Measurements from ENCODE around the gene PLCB2. TPM values are rescaled to one million over a fixed set of nuclear protein-coding genes. Genes with fewer than 3 reads are reported as not detected.
A peak's percentile ranks its signal among the peaks of the same experiment; 100 is the strongest.

PLCB2 gene
- total RNA-seq, 1 experiment from 2014 or later, result 1.7 TPM

DNA sequence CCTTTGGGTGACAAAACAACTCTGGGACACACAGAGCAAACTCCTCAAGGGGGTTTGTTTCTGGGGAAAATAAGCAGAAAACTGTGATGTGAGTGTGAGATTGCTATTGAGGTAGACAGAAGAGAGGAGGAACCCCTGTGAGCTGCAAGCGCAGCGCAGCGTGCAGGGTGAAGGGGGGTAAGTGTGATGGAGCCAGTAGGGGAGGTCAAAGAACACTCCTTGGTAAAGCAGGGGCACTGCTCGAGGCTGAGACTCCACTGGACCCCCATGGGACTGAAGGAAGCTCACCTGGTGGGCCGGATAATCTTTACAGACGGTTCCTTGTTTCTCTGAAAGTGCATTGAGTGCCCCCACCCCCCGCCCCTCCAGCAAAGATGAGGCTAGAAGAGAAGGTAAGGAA lies 23.3 kb upstream of the PLCB2 start:
- Histone ChIP-seq H3K4me3 (ENCODE audit: low read depth in 2 of 2, low read length in 2 of 2) (no peak overlapping the region), H3K27ac (ENCODE audit: low read length) (peak overlapping the region; percentile 29; the same call in 1 of the 2 replicates), H3K36me3 (ENCODE audit: control insufficient read depth, insufficient read depth, low read length) (no peaks in the 10 kb centered on the region), H3K9me3 (ENCODE audit: control insufficient read depth, insufficient read depth, low read depth, low read length) (no peaks in the 10 kb centered on the region), H3K27me3 (ENCODE audit: control insufficient read depth, insufficient read depth, low read length) (no peaks in the 10 kb centered on the region), H3K4me1 (ENCODE audit: control insufficient read depth, insufficient read depth, low read length) (peaks cover 8% of the 10 kb centered on the region; the same call in 1 of the 2 replicates)
- no peak for DNase-seq (ENCODE audit: low read depth, low spot score)
- POLR2A ChIA-PET, result interaction anchor here (0.5 kb wide), 1 partner anchor 156 kb away, joined by 3 read pairs; no protein-coding TSS in a partner anchor
- intact Hi-C loops (cut with micrococcal nuclease; ENCODE audit: unreplicated experiment), result no loop called here
- no peak for ATAC-seq
- TF ChIP-seq, protein P1, sequence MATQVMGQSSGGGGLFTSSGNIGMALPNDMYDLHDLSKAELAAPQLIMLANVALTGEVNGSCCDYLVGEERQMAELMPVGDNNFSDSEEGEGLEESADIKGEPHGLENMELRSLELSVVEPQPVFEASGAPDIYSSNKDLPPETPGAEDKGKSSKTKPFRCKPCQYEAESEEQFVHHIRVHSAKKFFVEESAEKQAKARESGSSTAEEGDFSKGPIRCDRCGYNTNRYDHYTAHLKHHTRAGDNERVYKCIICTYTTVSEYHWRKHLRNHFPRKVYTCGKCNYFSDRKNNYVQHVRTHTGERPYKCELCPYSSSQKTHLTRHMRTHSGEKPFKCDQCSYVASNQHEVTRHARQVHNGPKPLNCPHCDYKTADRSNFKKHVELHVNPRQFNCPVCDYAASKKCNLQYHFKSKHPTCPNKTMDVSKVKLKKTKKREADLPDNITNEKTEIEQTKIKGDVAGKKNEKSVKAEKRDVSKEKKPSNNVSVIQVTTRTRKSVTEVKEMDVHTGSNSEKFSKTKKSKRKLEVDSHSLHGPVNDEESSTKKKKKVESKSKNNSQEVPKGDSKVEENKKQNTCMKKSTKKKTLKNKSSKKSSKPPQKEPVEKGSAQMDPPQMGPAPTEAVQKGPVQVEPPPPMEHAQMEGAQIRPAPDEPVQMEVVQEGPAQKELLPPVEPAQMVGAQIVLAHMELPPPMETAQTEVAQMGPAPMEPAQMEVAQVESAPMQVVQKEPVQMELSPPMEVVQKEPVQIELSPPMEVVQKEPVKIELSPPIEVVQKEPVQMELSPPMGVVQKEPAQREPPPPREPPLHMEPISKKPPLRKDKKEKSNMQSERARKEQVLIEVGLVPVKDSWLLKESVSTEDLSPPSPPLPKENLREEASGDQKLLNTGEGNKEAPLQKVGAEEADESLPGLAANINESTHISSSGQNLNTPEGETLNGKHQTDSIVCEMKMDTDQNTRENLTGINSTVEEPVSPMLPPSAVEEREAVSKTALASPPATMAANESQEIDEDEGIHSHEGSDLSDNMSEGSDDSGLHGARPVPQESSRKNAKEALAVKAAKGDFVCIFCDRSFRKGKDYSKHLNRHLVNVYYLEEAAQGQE (IDR thresholded peaks at IDR 0.05; ENCODE audit: insufficient read depth in 1 of 2, low read depth in 2 of 2, low read length in 1 of 2), result no peak
- in situ Hi-C loops (cut with HindIII; ENCODE audit: low pct_unique_long_range_greater_than_20kb, low sequenced_read_pairs), result no loop called here
- BruUV-seq (replicated peaks), result no TSS peak
- CTCF ChIA-PET, result no interaction called here

DNA sequence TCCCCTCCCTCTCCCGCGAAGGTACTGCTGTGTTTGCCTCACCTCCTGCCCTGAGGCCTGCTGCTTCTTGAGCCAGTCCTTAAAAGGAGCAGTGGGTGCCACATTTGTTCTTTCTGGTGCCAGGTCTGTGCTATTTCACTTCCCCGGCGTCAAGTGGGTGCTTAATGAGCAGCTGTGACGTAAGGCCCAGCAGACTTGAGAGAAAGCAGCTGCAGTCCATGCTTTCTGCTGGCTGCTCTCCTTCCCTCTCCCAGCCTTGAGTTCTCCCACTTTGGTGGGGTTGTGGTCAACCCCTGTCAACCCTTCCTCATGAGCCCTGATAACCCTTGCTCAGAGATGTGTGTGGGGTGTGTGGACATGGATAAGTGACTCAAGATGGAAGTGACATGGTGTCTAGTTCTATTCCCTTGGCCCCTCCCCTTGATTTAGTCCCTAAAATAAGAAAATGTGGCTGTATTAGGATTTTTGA lies 22.7 kb upstream of the PLCB2 start:
- ChIA-PET CTCF (no interaction called here), POLR2A (interaction anchor here (0.5 kb wide), 1 partner anchor 157 kb away, joined by 3 read pairs; no protein-coding TSS in a partner anchor)
- no TSS peak for BruUV-seq (replicated peaks)
- Histone ChIP-seq H3K4me3 (ENCODE audit: low read depth in 2 of 2, low read length in 2 of 2) (no peak overlapping the region), H3K4me1 (ENCODE audit: control insufficient read depth, insufficient read depth, low read length) (peaks cover 13% of the 10 kb centered on the region; the same call in 1 of the 2 replicates), H3K27me3 (ENCODE audit: control insufficient read depth, insufficient read depth, low read length) (no peaks in the 10 kb centered on the region), H3K36me3 (ENCODE audit: control insufficient read depth, insufficient read depth, low read length) (no peaks in the 10 kb centered on the region), H3K27ac (ENCODE audit: low read length) (peak overlapping the region; percentile 42), H3K9me3 (ENCODE audit: control insufficient read depth, insufficient read depth, low read depth, low read length) (no peaks in the 10 kb centered on the region)
- TF ChIP-seq SIN3A (IDR thresholded peaks at IDR 0.05; ENCODE audit: borderline replicate concordance, insufficient read depth, low read depth, low read length) (no peak), POLR2AphosphoS5 (IDR thresholded peaks at IDR 0.05; ENCODE audit: low read depth, low read length) (peak; percentile 44; the same call in 1 of the 2 replicates)
- no peak for DNase-seq (ENCODE audit: low read depth, low spot score)
- intact Hi-C loops (cut with micrococcal nuclease; ENCODE audit: unreplicated experiment) (no loop called here), in situ Hi-C loops (cut with HindIII; ENCODE audit: low pct_unique_long_range_greater_than_20kb, low sequenced_read_pairs) (no loop called here)
- peak; percentile 17 for ATAC-seq

GRCh38 chr15:40329804-40330203 lies 22.1 kb upstream of the PLCB2 start:
- no peaks in the 10 kb centered on the region for H3K27me3 ChIP-seq (ENCODE audit: control insufficient read depth, insufficient read depth, low read length)
- DNase-seq (ENCODE audit: low read depth, low spot score), result no peak
- CTCF ChIA-PET, result no interaction called here
- BruUV-seq (replicated peaks), result no TSS peak
- no peaks in the 10 kb centered on the region for H3K9me3 ChIP-seq (ENCODE audit: control insufficient read depth, insufficient read depth, low read depth, low read length)
- ATAC-seq, result no peak
- in situ Hi-C loops (cut with HindIII; ENCODE audit: low pct_unique_long_range_greater_than_20kb, low sequenced_read_pairs) (no loop called here), intact Hi-C loops (cut with micrococcal nuclease; ENCODE audit: unreplicated experiment) (no loop called here)
- TF ChIP-seq, protein P2, sequence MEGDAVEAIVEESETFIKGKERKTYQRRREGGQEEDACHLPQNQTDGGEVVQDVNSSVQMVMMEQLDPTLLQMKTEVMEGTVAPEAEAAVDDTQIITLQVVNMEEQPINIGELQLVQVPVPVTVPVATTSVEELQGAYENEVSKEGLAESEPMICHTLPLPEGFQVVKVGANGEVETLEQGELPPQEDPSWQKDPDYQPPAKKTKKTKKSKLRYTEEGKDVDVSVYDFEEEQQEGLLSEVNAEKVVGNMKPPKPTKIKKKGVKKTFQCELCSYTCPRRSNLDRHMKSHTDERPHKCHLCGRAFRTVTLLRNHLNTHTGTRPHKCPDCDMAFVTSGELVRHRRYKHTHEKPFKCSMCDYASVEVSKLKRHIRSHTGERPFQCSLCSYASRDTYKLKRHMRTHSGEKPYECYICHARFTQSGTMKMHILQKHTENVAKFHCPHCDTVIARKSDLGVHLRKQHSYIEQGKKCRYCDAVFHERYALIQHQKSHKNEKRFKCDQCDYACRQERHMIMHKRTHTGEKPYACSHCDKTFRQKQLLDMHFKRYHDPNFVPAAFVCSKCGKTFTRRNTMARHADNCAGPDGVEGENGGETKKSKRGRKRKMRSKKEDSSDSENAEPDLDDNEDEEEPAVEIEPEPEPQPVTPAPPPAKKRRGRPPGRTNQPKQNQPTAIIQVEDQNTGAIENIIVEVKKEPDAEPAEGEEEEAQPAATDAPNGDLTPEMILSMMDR (IDR thresholded peaks at IDR 0.05), result no peak
- no peak for TF ChIP-seq SIN3A (IDR thresholded peaks at IDR 0.05; ENCODE audit: borderline replicate concordance, insufficient read depth, low read depth, low read length)
- H3K4me3 ChIP-seq (ENCODE audit: low read depth in 2 of 2, low read length in 2 of 2), result no peak overlapping the region
- H3K36me3 ChIP-seq (ENCODE audit: control insufficient read depth, insufficient read depth, low read length), result no peaks in the 10 kb centered on the region
- H3K27ac ChIP-seq (ENCODE audit: low read length), result peak overlapping the region; percentile 42; the same call in 1 of the 2 replicates
- peaks cover 19% of the 10 kb centered on the region for H3K4me1 ChIP-seq (ENCODE audit: control insufficient read depth, insufficient read depth, low read length)
- POLR2A ChIA-PET, result no interaction called here

Measured in Panc1 (cell line).